Parathyroid adenoma (tissue), 2 donors: ENCODE results near the gene ZBTB7A.

ENCODE experiments used
- H2AFZ ChIP-seq: fragments of 300-600 bp; sonication (generic); one replicate; pipeline ENCODE4 v1.7.0; 2017; ENCODE audit warnings: antibody characterized with exemption, mild to moderate bottlenecking
- H3K27ac ChIP-seq: fragments of 300-600 bp; sonication (generic); one replicate; pipeline ENCODE4 v1.7.0; 2017
- H3K27me3 ChIP-seq: fragments of 300-600 bp; sonication (generic); one replicate; pipeline ENCODE4 v1.7.0; 2017; ENCODE audit warnings: low read length; ENCODE audit not compliant: control insufficient read depth, insufficient read depth
- H3K36me3 ChIP-seq: fragments of 300-600 bp; sonication (generic); one replicate; pipeline ENCODE4 v1.7.0; 2017; ENCODE audit warnings: low read length; ENCODE audit not compliant: control insufficient read depth, insufficient read depth
- H3K4me1 ChIP-seq: fragments of 300-600 bp; sonication (generic); one replicate; pipeline ENCODE4 v1.7.0; 2017; ENCODE audit warnings: control low read depth
- H3K4me2 ChIP-seq: fragments of 300-600 bp; sonication (generic); one replicate; pipeline ENCODE4 v1.7.0; 2017; ENCODE audit warnings: low read length
- H3K4me3 ChIP-seq: fragments of 300-600 bp; sonication (generic); one replicate; pipeline ENCODE4 v1.7.0; 2017; ENCODE audit warnings: low read depth, low read length
- H3K79me2 ChIP-seq: fragments of 300-600 bp; sonication (generic); one replicate; pipeline ENCODE4 v1.7.0; 2017; ENCODE audit warnings: control low read depth
- H3K9ac ChIP-seq: fragments of 300-600 bp; sonication (generic); one replicate; pipeline ENCODE4 v1.7.0; 2017; ENCODE audit warnings: mild to moderate bottlenecking
- H3K9me3 ChIP-seq: fragments of 300-600 bp; sonication (generic); one replicate; pipeline ENCODE4 v1.7.0; 2017; ENCODE audit warnings: low read length; ENCODE audit not compliant: control insufficient read depth
- TF ChIP-seq, protein P1 (sequence below): fragments of 300-600 bp; sonication (generic); IDR thresholded peaks from one replicate; pipeline ENCODE4 v1.7.0; 2017; ENCODE audit warnings: antibody characterized with exemption, mild to moderate bottlenecking
- donor health status: primary hyperparathyroidism.

The ZBTB7A gene

DNA sequence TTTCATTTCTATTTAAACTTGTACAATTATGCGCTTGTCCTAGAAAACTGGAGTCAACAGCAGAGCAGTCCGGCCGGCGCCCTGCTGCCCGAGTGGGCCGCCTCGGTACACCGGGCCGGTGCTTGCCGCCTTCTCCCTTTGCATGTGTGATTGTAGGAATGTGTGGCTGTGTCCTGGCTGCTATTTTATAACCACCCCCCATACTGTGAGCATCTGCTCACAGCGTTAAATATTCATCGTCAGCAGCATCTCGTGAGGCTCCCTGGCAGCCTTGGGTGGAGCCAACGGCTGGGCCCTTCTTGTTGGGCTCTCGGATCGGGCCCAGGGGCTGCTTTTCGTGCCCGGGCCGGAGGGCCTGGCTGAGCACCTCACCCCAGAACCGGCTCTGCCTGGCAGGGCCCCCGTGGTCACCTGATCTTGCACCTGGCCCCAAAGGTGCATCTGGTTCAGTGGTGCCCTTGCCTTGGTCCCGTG is 48.5 kb downstream of the ZBTB7A start:
- no peaks in the 10 kb centered on the region for H3K4me1 ChIP-seq
- H3K4me2 ChIP-seq, result no peak overlapping the region
- no peak overlapping the region for H3K27ac ChIP-seq
- TF ChIP-seq, protein P1, sequence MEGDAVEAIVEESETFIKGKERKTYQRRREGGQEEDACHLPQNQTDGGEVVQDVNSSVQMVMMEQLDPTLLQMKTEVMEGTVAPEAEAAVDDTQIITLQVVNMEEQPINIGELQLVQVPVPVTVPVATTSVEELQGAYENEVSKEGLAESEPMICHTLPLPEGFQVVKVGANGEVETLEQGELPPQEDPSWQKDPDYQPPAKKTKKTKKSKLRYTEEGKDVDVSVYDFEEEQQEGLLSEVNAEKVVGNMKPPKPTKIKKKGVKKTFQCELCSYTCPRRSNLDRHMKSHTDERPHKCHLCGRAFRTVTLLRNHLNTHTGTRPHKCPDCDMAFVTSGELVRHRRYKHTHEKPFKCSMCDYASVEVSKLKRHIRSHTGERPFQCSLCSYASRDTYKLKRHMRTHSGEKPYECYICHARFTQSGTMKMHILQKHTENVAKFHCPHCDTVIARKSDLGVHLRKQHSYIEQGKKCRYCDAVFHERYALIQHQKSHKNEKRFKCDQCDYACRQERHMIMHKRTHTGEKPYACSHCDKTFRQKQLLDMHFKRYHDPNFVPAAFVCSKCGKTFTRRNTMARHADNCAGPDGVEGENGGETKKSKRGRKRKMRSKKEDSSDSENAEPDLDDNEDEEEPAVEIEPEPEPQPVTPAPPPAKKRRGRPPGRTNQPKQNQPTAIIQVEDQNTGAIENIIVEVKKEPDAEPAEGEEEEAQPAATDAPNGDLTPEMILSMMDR, result no peak
- no peak overlapping the region for H3K9ac ChIP-seq
- no peak overlapping the region for H2AFZ ChIP-seq
- H3K36me3 ChIP-seq, result no peaks in the 10 kb centered on the region
- H3K27me3 ChIP-seq, result no peaks in the 10 kb centered on the region
- H3K79me2 ChIP-seq, result peaks cover 45% of the 10 kb centered on the region
- H3K9me3 ChIP-seq, result no peaks in the 10 kb centered on the region
- H3K4me3 ChIP-seq, result no peak overlapping the region

DNA sequence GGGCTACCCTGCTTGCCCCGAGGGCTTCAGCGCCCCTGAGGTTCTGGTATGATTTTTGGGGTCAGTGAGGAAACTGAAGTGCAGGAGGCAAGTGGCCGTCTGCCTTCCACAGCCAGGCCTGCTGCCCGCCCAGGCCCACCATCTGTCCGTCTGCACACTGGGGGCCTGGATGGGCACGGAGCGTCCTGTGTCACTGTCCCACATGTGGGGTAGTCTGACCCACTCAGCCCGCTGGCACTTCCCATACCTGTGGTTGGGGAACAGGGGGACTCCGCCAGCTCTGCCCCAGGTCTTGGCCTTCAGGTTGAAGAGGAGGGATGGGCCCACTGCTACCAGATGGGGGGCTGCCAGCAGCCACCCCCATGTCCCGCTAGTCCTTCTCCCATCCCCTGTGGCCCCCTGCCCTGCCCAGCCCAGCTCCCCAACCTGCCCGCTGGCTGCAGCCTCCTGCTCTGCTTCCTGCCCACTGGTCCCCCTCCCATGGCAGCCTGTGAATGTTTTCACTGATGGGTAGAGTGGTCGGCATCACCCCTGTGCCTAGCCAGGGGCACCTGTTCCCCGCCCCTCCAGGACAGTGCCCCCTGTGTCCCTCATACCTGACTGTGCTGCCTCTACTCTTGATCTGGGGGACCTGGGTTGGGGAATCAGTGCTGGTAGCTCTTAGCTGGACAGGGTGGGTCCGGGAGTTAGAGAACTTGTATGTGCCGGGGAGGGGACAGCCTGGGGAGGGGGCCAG is 49.6 kb downstream of the ZBTB7A start:
- Histone ChIP-seq H3K27ac (no peak overlapping the region), H3K9me3 (no peaks in the 10 kb centered on the region), H3K4me3 (no peak overlapping the region), H3K36me3 (no peaks in the 10 kb centered on the region), H3K4me2 (no peak overlapping the region), H3K79me2 (peaks cover 54% of the 10 kb centered on the region), H2AFZ (no peak overlapping the region), H3K4me1 (no peaks in the 10 kb centered on the region), H3K27me3 (no peaks in the 10 kb centered on the region), H3K9ac (no peak overlapping the region)
- TF ChIP-seq, protein P1, result no peak

DNA sequence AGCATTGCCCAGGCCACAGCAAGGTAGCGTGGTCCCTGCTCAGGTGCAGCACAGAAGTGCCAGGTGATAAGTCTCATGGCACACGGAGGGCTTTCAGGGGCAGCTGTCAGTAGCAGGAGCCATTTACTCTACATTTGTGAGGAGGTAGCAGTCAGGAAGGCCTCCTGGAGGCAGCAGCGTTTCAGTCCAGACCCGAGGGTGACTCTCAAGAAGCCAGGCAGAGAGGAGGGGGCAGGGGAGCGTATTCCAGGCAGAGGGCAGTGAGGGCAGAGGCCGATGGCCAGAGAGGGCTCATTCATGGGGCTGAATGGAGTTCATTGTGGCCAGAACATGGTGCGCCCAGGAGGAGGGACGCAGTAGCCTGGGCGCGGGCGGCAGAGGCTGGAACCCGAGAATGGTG is 50.2 kb downstream of the ZBTB7A start:
- TF ChIP-seq, protein P1, result no peak
- H3K79me2 ChIP-seq, result peaks cover 53% of the 10 kb centered on the region
- no peaks in the 10 kb centered on the region for H3K27me3 ChIP-seq
- no peak overlapping the region for H3K4me3 ChIP-seq
- no peak overlapping the region for H3K27ac ChIP-seq
- no peaks in the 10 kb centered on the region for H3K36me3 ChIP-seq
- no peaks in the 10 kb centered on the region for H3K4me1 ChIP-seq
- H3K4me2 ChIP-seq, result no peak overlapping the region
- no peak overlapping the region for H2AFZ ChIP-seq
- no peak overlapping the region for H3K9ac ChIP-seq
- H3K9me3 ChIP-seq, result no peaks in the 10 kb centered on the region

DNA sequence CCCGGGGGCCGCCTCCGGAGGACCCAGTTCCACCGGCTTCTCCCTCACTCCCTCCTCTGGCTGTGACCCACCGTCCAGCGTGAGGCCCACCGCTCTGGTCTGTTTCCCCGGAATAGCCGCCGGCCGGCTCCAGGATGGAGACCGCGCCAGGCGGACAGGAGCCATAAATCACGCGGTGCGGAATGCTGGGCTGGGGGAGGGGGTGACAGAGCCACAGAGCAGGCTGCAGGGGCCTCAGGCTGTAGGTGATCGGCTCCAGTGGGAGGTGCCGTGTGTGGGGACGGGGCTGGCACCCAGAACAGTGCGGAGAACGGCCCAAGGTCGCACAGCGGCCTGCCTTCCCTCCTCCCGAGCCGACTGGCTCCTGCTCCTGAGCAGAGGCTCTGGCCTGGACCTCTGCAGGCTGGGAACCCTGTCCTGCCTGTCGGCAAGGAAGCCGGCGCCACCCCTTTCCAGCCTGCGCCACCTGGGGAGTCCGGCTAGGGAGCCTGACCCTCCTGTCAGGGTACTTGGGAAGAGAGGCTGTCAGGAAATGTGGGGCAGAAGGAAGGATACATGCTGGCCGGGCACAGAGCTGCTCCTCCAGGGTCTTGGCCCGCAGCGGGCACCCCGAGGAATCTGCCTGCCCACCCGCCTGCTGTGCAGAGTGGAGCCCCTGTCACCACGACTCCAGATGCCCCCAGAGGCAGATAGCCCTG is 50.8 kb downstream of the ZBTB7A start:
- H3K4me1 ChIP-seq, result no peaks in the 10 kb centered on the region
- no peak overlapping the region for H3K9ac ChIP-seq
- no peak overlapping the region for H3K4me3 ChIP-seq
- H3K9me3 ChIP-seq, result no peaks in the 10 kb centered on the region
- H3K4me2 ChIP-seq, result no peak overlapping the region
- H3K36me3 ChIP-seq, result no peaks in the 10 kb centered on the region
- peaks cover 59% of the 10 kb centered on the region for H3K79me2 ChIP-seq
- H3K27me3 ChIP-seq, result no peaks in the 10 kb centered on the region
- no peak overlapping the region for H2AFZ ChIP-seq
- H3K27ac ChIP-seq, result peak overlapping the region; percentile 4
- TF ChIP-seq, protein P1, result no peak
